ENCODE data around the gene PDS5B.

GRCh38 chr13:32823597-32823996 lies 237.3 kb downstream of the PDS5B start:
- TF ChIP-seq CTCF (conservative IDR thresholded peaks at IDR 0.05 in 1 of 2, IDR thresholded peaks at IDR 0.05 in 1 of 2; ENCODE audit: extremely low read depth in 1 of 2, insufficient read depth in 1 of 2, low read depth in 1 of 2, low read length in 2 of 2) (no peak), EZH2 (IDR thresholded peaks at IDR 0.05; ENCODE audit: borderline replicate concordance, low read length) (no peak)

All from mammary epithelial cell (primary cell).